Measurements from ENCODE around the gene IMMP2L. TPM values are rescaled to one million over a fixed set of nuclear protein-coding genes. Genes with fewer than 3 reads are reported as not detected.

Gene IMMP2L
- total RNA-seq, 1 donor: 8.2 TPM

DNA sequence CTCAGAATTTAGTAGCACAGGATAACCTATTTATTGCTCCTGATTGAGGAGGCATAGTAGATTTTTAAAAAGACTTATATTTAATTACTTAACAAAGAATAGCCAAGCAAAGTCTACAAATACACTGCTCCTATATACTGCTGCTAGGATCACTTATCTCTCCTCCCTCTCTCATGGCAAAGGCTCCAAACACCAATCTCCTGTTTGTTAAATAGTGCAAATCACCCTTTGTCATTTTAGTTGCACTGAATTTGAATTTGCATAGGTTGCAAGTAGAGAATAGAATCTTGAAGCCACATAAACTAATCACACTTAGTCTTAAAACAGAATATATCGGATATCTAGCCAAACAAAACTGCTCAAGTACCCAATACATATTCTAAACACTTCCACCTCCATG, 690.4 kb downstream of the IMMP2L start:
- DNase-seq (ENCODE audit: low read depth): no peak
- no peak overlapping the region for H3K4me3 ChIP-seq (ENCODE audit: low read depth, low read length)

DNA sequence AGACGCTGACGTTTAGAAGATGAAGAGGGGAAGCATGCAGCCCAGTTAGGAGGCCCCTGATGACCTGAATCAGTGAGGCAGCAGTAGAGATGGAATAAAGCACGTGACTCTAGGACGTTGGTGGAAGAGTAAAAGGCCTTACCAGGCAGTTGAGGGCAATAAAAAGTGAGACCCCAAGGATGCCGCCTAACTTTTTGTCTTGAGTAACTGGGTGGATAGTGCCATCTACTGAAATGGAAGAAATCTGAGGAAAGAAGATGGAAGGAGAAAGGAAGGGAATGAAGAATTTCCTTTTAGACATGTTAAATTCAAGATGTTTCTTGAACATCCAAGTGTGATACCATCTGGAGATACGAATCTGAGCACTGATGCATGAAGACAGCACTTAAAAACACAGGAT, 691.4 kb downstream of the IMMP2L start:
- TF ChIP-seq, protein P1, sequence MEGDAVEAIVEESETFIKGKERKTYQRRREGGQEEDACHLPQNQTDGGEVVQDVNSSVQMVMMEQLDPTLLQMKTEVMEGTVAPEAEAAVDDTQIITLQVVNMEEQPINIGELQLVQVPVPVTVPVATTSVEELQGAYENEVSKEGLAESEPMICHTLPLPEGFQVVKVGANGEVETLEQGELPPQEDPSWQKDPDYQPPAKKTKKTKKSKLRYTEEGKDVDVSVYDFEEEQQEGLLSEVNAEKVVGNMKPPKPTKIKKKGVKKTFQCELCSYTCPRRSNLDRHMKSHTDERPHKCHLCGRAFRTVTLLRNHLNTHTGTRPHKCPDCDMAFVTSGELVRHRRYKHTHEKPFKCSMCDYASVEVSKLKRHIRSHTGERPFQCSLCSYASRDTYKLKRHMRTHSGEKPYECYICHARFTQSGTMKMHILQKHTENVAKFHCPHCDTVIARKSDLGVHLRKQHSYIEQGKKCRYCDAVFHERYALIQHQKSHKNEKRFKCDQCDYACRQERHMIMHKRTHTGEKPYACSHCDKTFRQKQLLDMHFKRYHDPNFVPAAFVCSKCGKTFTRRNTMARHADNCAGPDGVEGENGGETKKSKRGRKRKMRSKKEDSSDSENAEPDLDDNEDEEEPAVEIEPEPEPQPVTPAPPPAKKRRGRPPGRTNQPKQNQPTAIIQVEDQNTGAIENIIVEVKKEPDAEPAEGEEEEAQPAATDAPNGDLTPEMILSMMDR (IDR thresholded peaks at IDR 0.05; ENCODE audit: insufficient read depth, low read depth, low read length): no peak
- DNase-seq (ENCODE audit: low read depth): no peak
- H3K4me3 ChIP-seq (ENCODE audit: low read depth, low read length): no peak overlapping the region

More for the DNA sequence above, 690.4 kb downstream of the IMMP2L start:
- TF ChIP-seq, protein P1 (IDR thresholded peaks at IDR 0.05; ENCODE audit: insufficient read depth, low read depth, low read length): no peak

GRCh38 chr7:110868458-110868857, 693.8 kb downstream of the IMMP2L start:
- TF ChIP-seq, protein P1 (IDR thresholded peaks at IDR 0.05; ENCODE audit: insufficient read depth, low read depth, low read length): no peak
- DNase-seq (ENCODE audit: low read depth): no peak
- H3K4me3 ChIP-seq (ENCODE audit: low read depth, low read length): no peak overlapping the region

DNA sequence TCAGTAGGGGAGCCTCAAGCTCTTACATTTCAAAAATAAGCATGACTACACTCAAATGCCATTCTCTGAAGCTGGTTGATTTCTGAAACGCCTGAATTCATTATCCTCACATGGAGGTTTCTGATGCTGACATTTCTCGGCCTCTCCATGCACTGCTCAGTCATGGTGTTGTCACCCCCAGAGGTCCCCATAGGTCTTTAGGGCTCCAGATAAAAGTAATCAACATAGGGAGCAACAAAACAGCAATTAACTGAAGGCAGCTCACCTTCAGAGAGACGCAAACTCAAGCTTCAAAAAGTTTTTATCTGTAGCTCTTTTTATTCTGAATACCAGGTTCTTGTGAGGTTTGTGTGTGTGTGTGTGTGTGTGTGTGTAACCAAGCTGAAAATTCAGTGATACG, 694.5 kb downstream of the IMMP2L start:
- no peak for DNase-seq (ENCODE audit: low read depth)
- TF ChIP-seq, protein P1 (IDR thresholded peaks at IDR 0.05; ENCODE audit: insufficient read depth, low read depth, low read length): no peak
- H3K4me3 ChIP-seq (ENCODE audit: low read depth, low read length): no peak overlapping the region

- no peak for DNase-seq (ENCODE audit: low read depth)
- no peak overlapping the region for H3K4me3 ChIP-seq (ENCODE audit: low read depth, low read length)
- TF ChIP-seq, protein P1 (IDR thresholded peaks at IDR 0.05; ENCODE audit: insufficient read depth, low read depth, low read length): no peak
Measured at GRCh38 chr7:110863258-110863657, 699.0 kb downstream of the IMMP2L start.

GRCh38 chr7:110861163-110861562, 701.1 kb downstream of the IMMP2L start:
- TF ChIP-seq, protein P1 (IDR thresholded peaks at IDR 0.05; ENCODE audit: insufficient read depth, low read depth, low read length): no peak
- no peak for DNase-seq (ENCODE audit: low read depth)

GRCh38 chr7:110857106-110857505, 705.2 kb downstream of the IMMP2L start:
- DNase-seq (ENCODE audit: low read depth): no peak
- TF ChIP-seq, protein P1 (IDR thresholded peaks at IDR 0.05; ENCODE audit: insufficient read depth, low read depth, low read length): no peak
- H3K4me3 ChIP-seq (ENCODE audit: low read depth, low read length): no peak overlapping the region

More at GRCh38 chr7:110861163-110861562, 701.1 kb downstream of the IMMP2L start:
- no peak overlapping the region for H3K4me3 ChIP-seq (ENCODE audit: low read depth, low read length)

Data from fibroblast of villous mesenchyme (primary cell).